Kidney epithelial cell (primary cell): ENCODE results near the gene MYLK. TPM values are rescaled to one million over a fixed set of nuclear protein-coding genes. Genes with fewer than 3 reads are reported as not detected.

Source experiments
- DNase-seq: peaks from one replicate; pipeline ENCODE4 v3.0.0-alpha.2; 2010; ENCODE audit warnings: low read depth
- H3K27me3 ChIP-seq: 2 replicates; pipeline ENCODE4 v1.6.0; 2011; ENCODE audit warnings: low read length; ENCODE audit not compliant: control insufficient read depth, insufficient read depth
- H3K36me3 ChIP-seq: 2 replicates; pipeline ENCODE4 v1.5.1; 2011; ENCODE audit warnings: low read length; ENCODE audit not compliant: control insufficient read depth, insufficient read depth
- H3K4me3 ChIP-seq: 2 replicates; pipeline ENCODE4 v1.5.1; 2011; ENCODE audit warnings: low read depth, mild to moderate bottlenecking, control low read depth, low read length
- total RNA-seq: library from RNA; depleted of rRNA; stranded (reverse); fragments of >200 nt; gene quantifications from 2 replicates; pipeline ENCODE4 v1.2.3, GENCODE V29; 2015
- TF ChIP-seq, protein P1 (sequence below): IDR thresholded peaks from 2 replicates; pipeline ENCODE4 v1.5.1; 2011; ENCODE audit warnings: mild to moderate bottlenecking, moderate library complexity, low read length, control low read depth, inconsistent platforms; ENCODE audit not compliant: insufficient read depth, poor library complexity, severe bottlenecking

Gene MYLK
- total RNA-seq, 1 donor from 2014 or later, result 49.7 TPM

DNA sequence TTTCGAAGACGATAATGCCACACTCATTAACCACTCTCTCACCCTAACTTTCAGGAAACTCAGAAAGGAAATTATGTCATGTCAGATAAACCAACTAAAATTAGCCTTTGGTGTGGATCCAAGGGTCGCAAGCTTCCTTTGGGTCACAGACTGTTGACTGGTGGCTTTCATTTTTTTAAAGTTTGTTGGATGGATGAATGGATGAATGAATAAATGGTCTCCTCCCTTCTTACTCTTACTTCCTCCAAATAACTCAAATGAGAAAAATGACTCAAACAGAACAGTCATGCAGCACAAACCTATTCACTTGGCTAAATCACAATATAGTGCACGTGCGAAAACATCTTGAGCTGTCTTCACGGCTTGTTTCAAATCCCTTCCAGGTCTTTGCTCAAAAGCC, 216.3 kb downstream of the MYLK start:
- no peaks in the 10 kb centered on the region for H3K27me3 ChIP-seq
- TF ChIP-seq, protein P1, sequence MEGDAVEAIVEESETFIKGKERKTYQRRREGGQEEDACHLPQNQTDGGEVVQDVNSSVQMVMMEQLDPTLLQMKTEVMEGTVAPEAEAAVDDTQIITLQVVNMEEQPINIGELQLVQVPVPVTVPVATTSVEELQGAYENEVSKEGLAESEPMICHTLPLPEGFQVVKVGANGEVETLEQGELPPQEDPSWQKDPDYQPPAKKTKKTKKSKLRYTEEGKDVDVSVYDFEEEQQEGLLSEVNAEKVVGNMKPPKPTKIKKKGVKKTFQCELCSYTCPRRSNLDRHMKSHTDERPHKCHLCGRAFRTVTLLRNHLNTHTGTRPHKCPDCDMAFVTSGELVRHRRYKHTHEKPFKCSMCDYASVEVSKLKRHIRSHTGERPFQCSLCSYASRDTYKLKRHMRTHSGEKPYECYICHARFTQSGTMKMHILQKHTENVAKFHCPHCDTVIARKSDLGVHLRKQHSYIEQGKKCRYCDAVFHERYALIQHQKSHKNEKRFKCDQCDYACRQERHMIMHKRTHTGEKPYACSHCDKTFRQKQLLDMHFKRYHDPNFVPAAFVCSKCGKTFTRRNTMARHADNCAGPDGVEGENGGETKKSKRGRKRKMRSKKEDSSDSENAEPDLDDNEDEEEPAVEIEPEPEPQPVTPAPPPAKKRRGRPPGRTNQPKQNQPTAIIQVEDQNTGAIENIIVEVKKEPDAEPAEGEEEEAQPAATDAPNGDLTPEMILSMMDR, result no peak
- no peak for DNase-seq
- no peaks in the 10 kb centered on the region for H3K36me3 ChIP-seq
- H3K4me3 ChIP-seq, result no peak overlapping the region

DNA sequence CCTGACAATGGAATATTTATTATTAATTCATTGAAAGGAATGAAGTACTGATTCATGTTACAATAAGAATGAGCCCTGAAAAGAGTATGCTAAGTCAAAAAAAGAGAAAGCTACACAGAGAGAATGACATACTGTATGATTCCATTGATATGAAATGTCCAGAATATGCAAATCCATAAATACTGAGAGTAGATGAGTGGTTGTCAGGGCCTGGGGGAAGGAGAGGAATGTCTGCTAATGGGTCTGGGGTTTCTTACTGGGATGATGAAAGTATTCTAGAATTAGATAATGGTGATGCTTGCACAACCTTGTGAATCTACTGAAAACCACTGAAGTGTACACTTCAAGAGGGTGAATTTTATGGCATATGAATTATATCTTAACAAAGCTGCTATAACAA, 219.4 kb downstream of the MYLK start:
- DNase-seq, result no peak
- Histone ChIP-seq H3K27me3 (no peaks in the 10 kb centered on the region), H3K4me3 (no peak overlapping the region), H3K36me3 (peaks cover 1% of the 10 kb centered on the region)
- TF ChIP-seq, protein P1, result no peak

DNA sequence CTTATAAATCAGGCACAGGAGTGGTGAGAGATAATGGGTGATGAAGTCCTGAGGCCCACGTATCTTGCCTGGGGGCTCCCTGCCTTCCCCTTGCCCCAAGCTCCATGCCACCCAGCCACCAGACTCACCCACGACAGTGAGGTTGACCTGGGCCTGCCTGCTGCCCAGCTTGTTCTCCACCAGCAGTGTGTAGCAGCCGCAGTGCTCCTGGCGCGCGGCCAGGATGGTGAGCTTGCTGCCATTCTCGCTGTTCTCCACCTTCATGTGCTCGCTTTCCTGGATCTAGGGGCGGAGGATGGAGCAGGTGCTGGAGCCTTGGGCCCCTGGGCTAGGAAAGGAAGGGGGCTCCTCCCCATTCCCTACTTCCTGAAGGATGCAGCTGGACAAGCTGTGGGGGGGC, 220.2 kb downstream of the MYLK start:
- no peaks in the 10 kb centered on the region for H3K27me3 ChIP-seq
- no peak overlapping the region for H3K4me3 ChIP-seq
- H3K36me3 ChIP-seq, result peaks cover 1% of the 10 kb centered on the region
- TF ChIP-seq, protein P1, result no peak
- DNase-seq, result no peak

DNA sequence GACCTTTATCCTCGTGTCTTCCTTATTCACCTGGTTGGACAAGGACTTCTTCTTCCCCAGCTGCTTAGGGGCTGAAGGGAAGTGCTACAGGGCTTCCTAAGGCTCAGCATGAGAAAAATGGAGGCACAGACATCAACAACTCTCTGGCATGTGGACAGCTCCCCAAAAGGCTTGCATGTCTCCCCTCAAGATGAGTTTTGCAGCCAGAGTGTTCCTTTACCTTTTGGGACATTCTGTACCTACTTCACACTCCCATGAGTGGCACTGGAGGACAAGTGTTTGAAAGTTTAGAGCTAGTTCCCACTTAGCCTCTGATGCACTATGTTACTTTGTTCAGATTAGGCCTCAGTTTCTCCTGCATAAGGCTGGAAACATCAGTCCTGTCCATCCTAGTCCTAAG, 222.2 kb downstream of the MYLK start:
- Histone ChIP-seq H3K36me3 (peaks cover 1% of the 10 kb centered on the region), H3K27me3 (no peaks in the 10 kb centered on the region)
- no peak for DNase-seq

DNA sequence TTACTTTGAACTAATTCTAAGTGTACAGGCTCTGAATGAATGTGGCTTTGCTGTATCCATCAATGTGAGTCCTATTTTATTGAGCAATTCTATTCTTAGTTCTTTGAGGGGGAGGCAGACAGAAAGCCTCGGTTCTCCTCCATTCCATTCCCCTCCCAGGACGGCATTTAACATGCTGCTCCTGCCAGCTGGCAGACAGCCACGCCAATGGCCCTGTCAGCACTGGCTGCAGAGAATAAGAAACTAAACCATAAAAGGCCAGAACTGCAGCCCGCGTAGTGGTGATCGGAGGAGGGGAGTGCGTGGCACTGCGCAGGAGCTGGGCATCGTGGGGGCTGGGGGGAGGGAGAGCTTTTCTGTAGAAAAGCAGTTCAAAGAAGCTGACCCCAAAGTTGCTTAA, 223.2 kb downstream of the MYLK start:
- no peak overlapping the region for H3K4me3 ChIP-seq
- peak; percentile 88 for DNase-seq
- H3K36me3 ChIP-seq, result peaks cover 1% of the 10 kb centered on the region
- TF ChIP-seq, protein P1, result no peak
- no peaks in the 10 kb centered on the region for H3K27me3 ChIP-seq

More for the DNA sequence above, 222.2 kb downstream of the MYLK start:
- no peak overlapping the region for H3K4me3 ChIP-seq
- TF ChIP-seq, protein P1, result no peak

DNA sequence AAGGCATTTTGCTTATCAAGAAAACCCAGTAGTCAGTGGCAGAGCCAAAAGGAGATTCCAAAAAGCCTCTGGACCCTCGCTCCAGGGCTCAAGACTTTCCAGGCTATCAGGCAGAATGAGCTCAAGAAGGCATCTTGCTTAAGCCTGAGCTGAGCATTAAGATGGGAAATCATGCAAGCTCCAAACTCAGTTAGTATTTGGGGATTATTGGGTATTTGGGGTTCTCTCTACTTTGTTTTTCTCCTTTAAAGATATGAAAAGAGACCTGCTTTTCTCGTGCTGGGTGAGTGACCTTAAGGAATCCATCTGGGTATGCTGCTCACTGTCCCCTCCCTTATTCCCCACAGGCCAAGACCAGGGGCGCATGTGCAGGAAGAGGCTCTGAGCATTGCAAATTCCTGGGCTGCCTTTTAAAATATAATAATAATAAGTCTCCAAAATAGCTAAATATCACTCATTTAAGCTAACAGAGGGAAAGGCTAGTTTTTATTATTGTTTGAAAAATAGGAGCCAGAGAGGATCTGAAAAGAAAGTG, 223.9 kb downstream of the MYLK start:
- DNase-seq, result no peak
- TF ChIP-seq, protein P1, result no peak
- peaks cover 1% of the 10 kb centered on the region for H3K36me3 ChIP-seq
- no peaks in the 10 kb centered on the region for H3K27me3 ChIP-seq
- H3K4me3 ChIP-seq, result no peak overlapping the region
